Islet precursor cell (in vitro differentiated cells): Measurements from ENCODE around the gene SESN2.

Experiments
- DNase-seq: peaks from one replicate; pipeline ENCODE4 v3.0.0-alpha.2; 2018

Gene SESN2, protein sequence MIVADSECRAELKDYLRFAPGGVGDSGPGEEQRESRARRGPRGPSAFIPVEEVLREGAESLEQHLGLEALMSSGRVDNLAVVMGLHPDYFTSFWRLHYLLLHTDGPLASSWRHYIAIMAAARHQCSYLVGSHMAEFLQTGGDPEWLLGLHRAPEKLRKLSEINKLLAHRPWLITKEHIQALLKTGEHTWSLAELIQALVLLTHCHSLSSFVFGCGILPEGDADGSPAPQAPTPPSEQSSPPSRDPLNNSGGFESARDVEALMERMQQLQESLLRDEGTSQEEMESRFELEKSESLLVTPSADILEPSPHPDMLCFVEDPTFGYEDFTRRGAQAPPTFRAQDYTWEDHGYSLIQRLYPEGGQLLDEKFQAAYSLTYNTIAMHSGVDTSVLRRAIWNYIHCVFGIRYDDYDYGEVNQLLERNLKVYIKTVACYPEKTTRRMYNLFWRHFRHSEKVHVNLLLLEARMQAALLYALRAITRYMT

DNA sequence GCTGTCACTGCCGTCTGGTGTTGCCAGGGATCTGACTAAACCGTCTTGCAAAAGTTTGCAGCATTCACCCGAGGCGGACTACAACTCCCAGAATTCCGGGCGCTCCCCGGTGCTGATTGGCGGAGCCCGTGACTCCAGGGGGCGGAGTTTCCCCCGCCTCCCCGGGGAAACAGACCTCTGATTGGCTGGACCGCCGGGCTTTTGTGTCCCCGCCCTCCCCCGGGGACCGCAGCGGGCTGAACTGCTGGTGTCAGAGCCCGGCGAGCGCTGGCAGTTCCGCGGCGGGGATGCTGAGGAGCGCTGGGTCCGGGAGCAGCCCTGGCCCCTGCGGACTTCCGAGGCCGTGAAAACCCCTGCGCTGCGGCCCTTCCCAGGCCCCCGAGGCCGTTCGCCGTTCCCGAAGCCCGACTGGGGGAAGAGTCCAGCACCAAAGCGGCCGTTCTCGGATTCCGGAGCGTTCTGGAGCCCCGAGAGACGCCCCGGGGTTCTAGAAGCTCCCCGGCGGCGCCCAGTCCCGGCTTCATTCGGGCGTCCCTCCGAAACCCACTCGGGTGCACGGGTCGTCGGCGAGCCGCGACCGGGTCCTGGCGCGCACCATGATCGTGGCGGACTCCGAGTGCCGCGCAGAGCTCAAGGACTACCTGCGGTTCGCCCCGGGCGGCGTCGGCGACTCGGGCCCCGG is at the start of gene SESN2:
TSS of gene SESN2 (plus strand) at position 267 of the 682 bp plus-strand sequence. CDS start at position 597, 330 bp downstream.
- peak; percentile 99 for DNase-seq

GRCh38 chr1:28209700-28210099 is 49.6 kb upstream of the SESN2 start:
- no peak for DNase-seq

GRCh38 chr1:28213315-28213714 is 46.0 kb upstream of the SESN2 start:
- DNase-seq, result no peak

GRCh38 chr1:28229089-28229488 is 30.2 kb upstream of the SESN2 start:
- DNase-seq, result no peak

DNA sequence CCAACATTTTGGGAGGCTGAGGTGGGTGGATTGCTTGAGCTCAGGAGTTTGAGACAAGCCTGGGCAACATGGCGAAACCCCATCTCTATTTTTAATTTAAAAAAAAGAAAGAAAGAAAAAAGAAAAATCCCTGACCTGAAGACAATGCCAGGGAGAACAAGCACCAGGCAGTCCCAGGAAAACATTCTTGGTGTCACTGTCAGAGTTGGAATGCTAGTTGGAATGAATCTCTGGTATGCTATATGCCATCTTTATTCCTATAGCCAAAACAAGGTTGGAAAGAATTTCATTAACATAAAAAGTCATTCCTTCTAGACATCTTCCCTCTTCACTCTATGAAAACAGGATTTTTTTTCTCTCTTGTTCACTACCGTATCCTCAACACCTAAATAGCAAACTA is 29.3 kb upstream of the SESN2 start:
- no peak for DNase-seq

GRCh38 chr1:28232558-28233263 is 26.6 kb upstream of the SESN2 start, which contains the start of gene DNAJC8:
Gene DNAJC8, minus strand, starts transcription at chr1:28233029. Its CDS starts 31 bp downstream, at chr1:28232998.
- peak; percentile 96 for DNase-seq

DNA sequence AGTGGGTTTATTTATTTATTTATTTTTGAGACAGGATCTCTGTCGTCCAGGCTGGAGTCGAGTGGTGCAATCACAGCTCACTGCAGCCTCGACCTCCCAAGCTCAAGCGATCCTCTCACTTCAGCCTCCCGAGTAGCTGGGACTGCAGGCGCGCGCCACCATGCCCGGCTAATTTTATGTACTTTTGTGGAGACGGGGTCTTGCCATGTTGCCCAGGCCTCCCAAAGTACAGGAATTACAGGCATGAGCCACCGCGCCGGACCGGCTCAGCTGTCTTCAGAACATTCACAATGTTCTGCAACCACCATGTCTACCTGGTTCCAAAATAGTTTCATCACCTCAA is 26.1 kb upstream of the SESN2 start:
- no peak for DNase-seq

DNA sequence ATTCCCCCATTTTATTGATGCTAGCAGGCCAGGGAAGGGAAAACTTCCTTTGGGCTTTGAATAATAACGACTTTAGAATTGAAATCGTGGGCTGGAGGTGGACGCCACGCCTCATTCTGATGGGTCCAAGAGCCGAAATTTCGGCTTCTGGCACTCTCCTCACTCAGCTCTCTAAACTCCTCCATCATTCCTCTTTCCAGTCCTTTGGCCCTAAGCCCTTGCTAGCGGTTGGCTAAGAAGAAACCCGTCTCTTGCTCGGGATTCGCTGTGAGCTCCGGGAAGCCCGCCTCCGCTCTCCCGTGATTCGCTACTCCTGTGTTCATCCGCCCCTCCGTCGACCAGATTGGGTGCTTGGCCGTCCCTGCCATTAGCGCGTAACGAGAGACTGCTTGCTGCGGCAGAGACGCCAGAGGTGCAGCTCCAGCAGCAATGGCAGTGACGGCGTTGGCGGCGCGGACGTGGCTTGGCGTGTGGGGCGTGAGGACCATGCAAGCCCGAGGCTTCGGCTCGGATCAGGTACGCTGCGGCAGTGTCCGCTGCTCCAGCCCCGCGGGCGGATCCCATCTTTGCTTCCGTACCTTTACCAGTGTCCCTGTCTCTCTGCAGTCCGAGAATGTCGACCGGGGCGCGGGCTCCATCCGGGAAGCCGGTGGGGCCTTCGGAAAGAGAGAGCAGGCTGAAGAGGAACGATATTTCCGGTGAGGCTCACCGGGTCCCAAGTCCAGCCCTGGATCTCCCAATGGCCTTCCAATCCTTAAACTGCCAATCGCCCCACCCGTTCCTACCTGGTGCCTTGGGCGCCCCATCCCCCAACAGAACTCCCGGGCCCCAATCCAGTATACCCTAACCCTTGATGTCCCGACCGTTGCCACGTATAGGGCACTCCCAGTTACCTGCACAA is 23.3 kb upstream of the SESN2 start, which contains the start of gene ATP5IF1:
TSS of gene ATP5IF1 (plus strand) at position 370 of the 901 bp plus-strand sequence. CDS start at position 430, 60 bp downstream.
- peak; percentile 99 for DNase-seq

GRCh38 chr1:28236656-28237322 is 22.5 kb upstream of the SESN2 start:
- no peak for DNase-seq

GRCh38 chr1:28239004-28239403 is 20.3 kb upstream of the SESN2 start:
- no peak for DNase-seq

- DNase-seq, result no peak
Observed at GRCh38 chr1:28240024-28240423, 19.3 kb upstream of the SESN2 start.

- no peak for DNase-seq
Observed at GRCh38 chr1:28241638-28242241, 17.6 kb upstream of the SESN2 start.

- DNase-seq, result no peak
Observed at GRCh38 chr1:28243685-28244311, 15.5 kb upstream of the SESN2 start.

DNA sequence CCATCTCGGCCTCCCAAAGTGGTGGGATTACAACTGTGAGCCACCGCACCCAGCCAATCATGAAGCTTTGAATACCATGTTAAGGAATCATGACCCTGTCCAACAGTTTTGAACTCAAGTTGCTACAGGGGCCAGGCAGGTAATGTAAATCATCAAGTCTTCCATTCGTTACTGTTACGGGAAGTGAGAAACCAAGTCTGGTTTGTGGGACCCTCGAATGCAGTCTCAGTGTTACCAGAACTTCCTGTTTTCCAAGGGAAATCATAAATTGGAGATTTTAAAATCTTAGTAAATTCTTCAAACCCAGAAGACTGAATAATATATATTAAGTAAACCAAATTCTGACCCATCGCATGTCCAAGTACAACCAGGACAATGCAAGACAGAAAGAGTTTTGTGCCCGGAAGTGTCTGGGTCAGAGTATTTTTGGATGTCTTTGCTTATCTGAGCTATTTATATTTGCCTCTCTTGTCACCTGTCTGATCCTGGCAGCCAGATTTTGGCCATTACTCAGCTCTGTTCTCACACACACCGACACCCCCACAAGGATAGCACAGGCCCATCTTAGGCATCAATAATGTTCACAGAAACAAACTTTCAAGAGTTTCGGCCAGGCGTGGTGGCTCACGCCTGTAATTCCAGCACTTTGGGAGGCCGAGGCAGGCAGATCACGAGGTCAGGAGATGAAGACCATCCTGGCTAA is 14.6 kb upstream of the SESN2 start:
- no peak for DNase-seq

DNA sequence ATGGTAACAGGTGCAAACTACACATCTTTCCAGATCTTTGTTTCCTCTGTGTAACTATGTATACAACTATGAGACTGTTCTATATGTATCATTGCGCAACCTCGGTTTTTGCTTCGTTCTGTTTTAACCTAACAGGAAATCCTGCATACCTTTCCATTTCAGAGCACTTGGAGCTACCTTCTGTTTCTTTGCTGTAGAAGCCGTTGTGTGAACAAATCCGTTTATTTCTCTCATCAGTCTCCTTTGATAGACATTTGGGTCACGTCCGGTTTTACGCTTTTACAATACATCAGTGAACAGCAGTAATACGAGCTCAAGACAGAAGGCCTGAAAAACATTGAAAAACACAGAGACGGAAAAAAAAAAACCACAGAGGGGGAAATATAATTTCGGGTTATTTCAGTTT is 12.9 kb upstream of the SESN2 start:
- DNase-seq, result no peak

DNA sequence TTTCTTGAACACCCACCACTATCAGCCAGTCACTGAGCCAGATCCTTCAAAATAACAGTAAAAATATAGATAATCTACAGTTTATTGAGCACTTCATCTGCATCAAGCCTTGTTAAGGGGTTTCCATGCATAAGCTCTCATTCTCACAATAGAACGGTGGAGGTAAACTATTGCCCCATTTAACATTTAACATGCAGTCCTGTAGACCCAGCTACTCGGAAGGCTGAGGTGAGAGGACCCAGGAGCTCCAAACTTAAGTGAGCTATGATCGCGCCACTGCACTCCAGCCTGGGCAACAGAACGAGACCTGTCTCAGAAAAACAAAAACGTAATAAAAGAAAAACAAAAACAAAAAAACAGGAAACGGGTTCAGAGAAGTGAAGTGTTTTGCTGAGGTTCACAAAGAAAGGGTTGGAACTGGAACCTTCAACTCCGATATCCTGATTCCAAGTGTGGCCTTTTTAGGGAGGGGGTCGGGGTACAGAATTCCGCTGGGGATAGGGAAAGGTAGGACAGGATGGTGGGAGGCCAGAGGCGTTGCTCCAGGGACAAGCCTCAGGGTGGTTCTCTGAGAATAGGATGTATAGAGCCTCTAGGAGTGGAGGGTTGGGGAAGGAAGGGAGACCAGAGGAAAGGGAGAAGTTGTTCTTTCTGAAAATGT is 11.6 kb upstream of the SESN2 start:
- DNase-seq, result no peak

- DNase-seq, result peak; percentile 89
Observed at GRCh38 chr1:28248273-28249012, 10.9 kb upstream of the SESN2 start.

DNA sequence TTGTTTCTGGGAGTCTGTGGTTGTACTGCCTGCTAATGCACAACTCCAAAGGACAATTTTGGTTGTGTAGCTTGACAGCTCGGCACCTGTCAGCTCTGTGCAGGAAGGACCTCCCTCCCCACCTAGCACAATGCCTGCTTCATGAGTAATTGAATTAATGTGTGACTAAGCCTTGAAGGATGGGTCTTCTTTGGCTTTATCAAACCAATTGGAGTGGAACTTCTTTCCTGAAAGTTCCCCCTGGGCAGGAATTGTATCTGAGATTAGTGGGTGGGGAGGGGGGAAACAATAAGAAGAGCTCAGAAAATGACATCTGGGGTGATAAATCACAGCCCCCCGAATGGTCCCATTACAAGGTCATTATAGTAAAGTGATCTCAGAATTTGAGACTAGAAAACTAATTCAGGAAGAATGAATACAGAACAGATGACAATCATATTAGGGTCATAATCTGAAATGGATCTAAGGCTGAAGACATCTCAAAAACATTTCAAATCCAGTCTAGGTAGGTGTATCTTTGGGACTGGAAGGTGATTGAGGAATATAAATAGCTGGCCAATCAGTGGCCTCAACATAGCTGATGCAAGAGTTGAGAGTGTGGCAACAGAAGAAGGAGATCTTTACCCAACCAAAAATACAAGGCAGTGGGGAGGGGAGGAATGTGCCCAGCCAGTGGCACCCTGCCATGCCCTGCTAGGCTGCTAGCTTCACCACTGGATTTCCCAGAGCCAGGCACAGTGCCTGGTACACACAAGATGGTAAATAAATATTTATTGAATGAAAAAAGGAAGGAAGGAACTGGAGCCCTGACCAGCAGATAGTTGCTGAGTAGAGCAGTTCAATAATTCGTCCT is 10.1 kb upstream of the SESN2 start:
- peak; percentile 73 for DNase-seq
